ENCODE results near the gene GCK.

Gene GCK

DNA sequence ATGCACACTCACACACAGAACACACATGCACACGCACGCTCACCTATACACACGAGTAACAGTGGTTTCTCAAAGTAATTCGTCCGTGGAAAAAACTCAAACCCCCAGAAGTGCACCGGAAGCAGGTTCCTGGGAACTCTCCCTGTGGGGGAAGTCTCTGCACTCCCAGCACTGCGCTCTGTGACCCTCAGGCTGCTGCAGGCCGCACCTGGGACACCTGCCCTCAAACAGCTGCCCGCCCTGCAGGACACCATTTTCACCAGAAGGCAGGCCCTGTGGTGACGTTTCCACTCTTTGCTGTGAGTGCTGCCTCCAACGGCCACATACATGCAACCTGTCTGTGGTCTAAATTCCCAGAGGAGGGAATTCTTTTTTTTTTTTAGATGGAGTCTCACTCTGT is 32.8 kb upstream of the GCK start:
- DNase-seq = no peak

DNA sequence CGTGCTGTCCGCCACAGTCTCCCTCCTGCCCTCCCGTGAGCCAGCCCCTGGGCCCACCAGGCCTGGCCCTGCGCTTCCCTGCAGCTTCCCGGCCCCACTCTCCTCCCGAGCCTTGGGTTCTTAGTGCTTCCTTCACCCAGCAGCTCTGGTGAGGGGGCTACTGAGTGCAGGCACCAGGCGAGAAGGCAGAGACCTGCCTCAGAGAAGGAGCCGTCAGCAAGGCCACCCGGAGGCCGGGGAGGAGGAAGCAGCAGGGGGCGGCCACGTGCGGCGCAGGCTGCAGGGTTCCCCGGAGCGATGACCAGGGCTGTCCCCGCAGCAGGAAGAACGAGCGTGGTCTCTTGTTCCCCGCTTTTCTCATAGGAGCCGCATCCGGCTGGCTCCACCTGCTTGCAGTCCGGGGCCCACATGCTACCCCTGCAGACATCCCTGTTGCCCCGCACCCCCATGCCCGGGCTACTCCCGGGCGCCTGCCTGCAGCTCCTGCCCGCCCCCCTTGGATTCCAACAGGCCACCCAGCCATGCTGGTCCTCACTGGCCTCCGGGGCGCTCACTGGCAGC is 32.1 kb upstream of the GCK start:
- DNase-seq = no peak

DNA sequence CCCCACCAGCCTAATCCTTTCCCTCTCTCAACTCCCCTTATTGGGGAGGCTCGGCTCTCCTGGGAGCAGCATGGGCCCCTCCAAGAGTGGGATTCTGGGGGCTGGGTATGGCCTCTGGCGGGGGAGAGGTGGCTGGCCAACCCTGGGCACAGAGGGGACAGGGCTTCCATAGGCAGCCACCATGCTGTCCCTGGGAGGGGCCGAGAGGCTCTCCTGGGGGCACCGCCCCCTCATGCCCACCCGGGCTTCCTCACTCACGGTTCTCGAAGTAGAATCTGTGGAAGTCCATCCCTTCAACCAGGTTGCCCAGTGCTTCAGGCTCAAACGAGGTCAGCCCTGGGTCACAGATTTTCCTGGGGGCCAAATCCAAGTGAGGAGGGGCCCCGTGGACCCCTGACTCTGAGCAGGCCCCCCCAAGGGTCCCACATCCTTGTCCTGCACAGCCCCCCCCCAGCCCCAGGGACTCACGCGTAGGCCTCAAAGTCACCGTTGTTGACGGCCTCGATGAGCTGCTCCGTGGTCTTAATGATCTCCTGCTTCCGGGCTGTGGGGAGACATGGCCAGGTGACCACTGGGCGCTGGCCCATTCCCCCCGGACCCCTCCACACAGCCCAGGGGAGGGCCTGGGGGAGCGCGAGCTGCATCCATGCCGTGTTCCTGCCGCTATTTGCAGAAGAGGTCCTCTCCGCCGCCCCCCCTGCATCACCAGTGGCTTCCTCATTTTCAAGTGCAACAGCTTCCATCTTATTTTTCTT is 31.3 kb upstream of the GCK start:
- no peak for DNase-seq

DNA sequence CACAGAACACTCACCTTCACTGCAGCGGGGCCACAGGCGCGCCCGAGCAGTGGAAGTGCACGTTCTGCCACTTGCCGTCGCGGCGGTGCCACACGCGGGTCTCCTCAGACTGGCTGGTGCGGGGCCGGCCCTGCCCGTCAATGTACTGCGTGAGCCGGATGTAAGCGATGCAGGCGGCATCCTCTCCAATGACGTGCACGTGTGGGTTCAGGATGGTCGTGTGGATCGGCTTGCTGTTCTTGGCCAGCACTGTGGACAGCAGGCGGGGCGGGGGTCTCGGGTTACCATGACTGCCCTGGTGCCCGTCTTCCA is 30.8 kb upstream of the GCK start:
- no peak for DNase-seq

DNA sequence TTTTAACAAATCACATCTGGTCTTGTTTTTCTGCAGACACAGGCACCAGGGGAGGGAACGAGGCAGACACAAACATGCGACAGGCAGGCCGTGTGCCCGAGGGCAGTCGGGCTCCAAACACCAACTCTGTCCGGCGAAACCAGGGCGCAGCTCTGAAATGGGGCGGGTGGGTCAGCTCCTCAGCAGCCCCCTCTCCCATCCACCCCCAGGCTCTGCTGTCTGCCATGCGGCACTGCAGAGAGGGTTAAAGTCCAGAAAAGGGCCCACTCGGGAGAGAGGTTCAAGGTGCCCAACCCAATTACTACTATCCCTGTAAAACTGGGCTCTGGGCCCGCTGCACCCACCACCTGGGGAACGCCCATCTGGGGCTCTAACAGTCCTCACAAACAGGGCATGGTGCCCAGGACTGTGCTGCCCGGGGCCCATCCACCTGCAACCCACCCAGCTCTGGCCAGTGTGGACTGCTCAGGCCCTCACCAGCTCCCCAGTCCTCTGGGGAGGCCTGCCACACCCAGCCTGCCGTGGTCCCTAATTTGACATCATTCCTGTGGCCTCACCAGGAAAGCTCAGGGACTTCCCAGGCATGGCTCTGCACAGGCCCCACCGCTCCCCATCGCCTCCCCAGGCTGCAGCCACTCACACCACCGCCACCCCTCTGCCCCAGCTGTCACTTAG is 30.3 kb upstream of the GCK start:
- DNase-seq = no peak

DNA sequence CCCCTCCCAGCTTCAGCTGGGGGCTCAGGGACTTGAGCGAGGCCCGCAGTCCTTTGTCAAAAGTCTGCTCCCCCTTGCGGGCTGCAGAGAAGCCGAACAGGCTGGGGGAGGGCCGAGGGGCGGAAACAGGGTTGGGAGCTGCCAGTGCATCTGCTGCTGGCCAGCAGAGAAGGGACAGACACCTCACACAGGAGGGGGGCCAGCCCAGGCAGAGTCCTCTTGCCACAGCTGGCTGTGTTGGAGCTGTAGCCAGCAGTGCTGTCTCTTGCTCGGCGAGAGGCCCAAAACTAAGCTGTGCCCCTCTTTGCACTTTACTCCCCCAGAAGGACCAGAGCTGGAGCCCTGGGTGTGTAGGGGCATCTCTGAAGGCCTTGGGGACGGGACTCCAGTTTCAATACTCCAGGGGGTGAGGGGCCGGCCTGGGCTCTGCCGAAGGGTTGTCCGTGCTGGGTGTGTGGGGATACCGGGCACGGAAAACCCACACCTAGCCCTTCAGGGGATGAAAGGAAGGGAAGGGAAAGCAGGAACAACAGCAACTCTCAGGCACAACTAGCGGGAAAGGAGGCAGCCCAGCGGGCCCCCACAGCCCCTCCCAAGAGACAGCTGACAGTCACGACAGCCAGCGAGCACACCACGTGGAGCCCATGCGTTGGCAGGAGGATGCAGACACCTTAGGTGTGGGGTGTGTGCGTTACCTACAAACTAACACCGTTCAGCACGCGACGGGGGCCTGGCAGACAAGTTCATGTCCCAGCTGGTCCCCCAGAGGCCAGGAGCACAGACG is 29.4 kb upstream of the GCK start:
- no peak for DNase-seq

DNA sequence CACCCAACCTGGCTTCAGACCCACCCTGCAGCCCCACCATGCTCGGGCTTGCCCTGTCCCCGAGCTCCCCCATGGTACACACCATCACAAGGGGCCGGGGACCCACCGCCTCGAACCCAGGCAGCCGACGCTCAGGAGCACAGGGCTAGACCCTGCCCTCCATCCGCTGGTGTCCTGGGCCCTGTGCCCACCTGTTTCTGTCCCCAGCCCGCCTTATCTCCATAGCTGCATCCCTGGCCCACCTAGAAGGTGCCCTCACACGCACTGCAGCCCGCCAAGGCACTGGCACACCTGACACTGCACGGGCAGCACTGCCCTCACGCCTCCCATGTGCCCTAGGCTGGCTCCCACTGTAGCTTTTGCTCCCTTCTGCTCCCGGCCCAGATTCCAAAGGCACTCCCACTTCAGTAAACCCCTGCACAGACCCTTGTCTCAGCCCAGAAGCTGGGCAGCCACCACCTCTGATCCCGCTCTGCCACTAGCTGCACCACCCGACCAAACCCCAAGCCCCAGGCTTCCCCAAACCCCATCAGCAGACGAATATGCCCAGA is 28.7 kb upstream of the GCK start:
- DNase-seq = no peak

DNA sequence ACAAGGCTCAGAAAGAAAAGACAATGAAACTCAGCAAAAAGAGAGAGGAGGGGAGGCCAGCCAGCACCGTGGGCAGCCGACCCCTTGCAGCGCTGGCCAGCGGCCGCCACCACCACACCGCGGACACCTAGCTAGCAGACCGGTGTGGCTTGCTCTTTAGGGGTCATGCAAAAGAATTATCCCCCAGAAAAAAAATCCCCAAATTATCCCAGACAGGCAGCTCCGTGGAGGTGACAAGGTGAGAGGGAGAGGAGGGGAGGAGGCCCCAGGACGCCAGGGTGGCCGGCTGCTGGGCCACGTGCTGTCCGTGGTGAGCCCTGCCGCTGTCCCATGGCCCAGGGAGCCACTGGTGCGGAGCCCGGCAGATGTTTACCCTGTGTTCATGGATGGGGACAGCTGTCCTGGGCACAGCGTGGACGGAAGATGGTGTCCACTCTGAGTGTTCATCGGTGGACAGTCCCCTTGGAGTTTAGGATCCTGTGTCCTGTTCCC is 28.0 kb upstream of the GCK start:
- DNase-seq = no peak

DNA sequence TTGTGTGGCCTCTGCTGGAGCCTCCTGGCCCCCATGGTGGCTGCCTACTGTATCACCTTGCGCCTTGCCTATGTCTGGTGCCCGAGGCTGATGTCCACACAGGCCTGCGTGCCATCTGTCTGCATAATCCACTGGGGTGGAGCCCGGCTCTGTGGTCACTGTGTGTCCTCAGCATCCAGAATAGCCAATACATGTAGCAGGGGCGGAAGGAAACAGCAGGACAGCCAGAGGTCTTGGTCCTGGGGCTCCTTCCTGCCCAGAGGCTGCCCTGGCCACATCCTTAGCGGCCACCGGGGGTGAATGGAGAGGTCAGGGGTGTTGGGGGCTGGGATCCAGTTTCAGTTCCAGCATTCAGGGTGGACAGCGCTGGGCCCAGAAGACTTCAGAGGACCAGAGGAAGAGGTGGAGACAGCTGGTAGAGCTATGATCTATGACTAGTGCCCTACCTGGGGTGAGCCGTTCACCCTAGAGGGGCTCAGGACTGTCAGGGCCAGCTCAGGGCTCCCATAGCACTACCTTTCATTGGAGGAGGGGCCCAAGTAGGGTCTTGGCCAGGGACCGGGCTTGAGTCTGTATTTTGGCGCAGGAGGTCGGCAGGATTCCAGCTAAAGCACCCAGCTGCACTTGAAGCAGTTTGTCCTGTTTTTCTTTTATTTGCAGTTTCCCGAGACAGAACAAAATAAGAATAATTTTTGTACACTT is 27.4 kb upstream of the GCK start:
- DNase-seq = no peak

DNA sequence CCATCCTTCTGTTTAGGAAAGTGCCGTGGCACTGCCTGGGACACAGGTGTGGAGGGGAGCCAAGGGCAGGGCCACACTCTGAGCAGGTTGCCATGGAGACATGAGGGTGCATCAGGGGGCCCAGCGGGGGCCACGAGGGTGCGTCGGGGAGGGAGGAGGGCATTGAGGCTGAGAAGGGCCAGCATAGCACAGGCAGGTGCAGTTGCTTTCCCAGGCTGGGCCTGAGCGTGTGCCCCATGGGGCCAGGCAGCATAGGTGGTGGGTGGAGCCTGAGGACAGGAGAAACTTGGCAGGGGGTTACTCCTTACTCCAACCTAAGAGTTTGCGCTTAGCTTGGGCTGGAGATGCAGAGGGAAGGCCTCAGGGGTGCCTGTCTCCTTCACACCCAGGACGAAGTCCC is 26.8 kb upstream of the GCK start:
- DNase-seq = no peak

DNA sequence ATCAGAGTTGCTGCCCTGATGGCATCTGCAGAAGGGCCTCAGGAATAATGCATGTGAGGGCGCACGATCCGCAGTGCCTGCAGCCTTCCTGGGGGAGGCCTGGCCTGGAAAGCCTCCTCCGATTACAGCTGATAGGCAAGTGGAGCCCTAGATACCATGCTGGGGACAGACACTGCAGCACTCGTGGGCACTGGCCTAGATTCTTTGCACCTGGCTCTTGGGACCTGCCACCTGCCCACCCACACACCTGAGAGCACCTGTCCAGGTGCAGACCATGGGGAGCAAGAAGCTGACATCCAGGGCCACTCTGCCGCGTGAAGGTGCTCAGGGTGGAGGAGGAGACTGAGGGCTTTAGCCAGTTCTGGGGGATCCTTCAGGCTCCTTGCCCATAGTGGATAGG is 26.3 kb upstream of the GCK start:
- no peak for DNase-seq

DNA sequence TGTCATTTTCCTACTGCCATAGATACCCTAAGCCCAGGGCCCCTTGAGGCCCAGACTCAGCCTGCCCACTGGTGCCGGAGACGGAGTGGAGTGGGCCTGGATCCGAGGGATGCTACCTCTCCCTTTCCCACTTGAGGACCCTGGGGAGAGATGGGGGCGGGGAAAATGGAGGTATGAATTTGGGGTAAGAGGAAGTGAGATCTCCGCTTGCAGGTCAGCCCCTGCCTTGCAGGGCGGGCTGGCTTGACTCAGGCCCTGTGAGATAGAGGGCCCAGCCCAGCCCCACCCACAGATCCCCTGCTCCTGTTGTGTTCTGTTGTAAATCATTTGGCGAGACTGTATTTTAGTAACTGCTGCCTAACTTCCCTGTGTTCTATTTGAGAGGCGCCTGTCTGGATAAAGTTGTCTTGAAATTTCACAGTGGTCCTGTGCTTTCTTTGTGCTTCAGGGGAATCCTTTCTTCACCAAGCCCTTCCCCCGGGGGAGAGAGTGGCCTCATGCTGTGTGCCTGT is 24.7 kb upstream of the GCK start:
- DNase-seq = no peak

DNA sequence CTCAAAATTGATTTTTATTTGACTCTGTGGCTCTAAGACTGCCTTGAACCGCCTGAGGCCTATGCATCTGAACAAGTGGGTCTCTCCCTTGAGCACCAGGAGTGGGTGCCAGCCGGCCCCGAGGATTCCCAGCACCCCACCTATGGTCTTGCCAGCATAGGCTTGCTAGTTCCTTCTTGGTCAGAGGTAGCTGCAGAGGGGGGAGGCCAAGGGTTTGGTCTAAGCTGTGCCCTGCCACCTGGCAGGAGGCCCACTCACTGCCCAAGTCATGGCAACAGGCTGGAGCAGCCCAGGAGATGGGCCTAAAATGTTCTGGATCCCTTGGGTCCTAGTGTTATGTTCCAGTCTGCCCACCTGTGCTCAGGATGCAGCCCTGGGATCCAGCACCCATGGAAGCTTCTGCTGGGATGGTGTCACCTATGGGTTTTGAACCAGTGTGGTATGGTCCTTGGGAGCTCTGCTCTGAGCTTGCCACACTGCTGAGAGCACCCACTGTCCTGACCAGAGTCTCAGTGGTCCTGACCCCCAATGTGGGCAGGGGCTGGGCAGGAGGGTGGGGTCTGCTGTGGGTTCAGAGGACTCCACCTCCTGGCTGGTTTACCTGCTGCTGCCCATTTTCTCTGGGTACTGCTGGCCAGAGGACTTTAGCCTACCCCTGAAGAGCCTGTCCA is 24.1 kb upstream of the GCK start:
- no peak for DNase-seq

DNA sequence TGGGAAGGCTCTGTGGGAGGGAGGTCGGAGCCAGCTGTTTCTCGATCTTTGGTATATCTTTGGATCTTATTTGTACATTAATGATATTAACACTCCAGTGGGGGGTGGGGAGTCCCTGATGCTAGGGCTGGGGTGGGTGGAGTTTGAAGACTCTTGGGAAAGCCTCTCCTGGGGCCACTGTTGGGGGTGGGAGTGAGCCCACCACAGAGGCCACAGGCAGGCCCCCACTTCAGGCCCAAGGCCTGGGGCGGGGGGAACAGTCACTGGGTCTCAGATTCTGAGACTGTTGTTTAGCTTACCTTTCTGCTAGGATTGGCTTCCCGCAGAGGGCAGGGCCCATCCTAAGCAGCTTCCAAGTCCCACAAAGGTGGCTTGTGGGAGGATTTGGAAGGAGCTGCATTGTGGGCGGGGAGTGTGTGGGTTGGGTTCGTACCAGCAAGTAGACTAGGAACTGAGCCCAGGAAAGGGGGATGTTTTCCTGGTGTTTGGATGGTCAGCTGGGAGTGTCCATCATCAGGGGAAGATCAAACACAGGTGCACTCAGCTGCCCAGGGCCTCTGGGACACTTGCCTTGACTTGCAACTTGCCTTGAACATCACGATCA is 23.4 kb upstream of the GCK start:
- no peak for DNase-seq

DNA sequence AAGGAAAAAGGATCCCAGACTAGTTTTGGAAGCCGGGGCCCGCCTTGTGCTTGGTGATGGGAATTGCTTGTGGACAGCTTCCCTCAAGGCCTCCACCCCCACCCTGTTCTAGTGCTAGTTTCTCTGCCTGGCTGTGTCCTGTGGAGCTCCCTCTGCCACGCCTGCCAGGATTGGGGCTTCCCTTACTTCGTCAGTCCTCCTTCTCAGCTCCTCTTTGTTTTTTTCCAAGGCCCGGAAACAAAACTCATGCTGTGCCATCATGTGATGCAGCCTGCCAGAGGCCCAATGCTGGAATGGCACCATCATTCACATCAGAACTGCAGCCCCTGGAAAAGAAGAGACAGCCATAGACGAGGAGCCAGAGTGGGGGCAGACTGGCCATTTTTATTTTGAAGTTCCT is 22.8 kb upstream of the GCK start:
- no peak for DNase-seq

DNA sequence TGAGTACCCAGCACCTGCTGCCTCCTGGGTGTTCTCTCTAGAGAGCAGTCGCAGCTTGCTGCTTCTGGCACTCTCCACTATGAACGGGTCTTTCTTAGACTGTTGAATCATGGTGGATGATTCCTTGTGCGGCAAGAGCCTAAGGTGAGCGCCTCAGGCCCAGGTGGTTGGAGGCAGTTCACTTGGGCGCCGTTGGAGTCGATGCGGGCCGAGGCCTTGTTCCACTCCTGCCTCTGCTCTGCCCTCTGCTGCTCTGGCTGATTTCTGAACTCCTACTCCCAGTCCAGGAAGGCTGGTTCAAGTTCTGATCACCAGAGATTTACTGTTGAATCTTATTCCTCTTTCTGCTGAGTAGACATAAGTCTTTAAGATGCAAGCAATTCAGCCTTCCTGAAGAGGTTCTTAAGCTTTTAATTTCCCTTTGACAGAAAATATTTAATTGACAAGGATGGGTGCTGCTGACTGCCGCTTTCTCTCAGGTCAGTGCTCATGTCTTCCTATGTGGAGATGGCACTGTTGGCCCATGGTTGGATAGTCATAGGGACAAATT is 22.0 kb upstream of the GCK start:
- no peak for DNase-seq

DNA sequence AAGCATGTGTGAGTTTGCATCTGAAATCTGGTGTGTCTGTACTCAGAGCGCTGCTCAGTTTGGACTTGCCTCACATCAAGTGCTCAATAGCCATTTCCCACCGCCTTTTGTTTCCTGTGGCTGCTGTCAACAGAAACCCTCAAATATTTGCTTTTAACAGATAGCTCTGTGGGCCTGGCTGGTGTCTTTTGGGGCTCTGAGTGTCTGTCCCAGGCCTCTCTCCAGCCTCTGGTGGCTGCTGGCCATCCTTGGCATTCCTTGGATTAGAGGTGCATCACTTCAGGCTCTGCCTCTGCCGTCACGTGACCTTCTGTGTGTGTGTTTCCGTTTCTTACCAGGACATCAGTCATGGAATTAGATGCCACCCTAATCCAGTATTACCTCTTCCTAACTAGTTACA is 20.9 kb upstream of the GCK start:
- no peak for DNase-seq

DNA sequence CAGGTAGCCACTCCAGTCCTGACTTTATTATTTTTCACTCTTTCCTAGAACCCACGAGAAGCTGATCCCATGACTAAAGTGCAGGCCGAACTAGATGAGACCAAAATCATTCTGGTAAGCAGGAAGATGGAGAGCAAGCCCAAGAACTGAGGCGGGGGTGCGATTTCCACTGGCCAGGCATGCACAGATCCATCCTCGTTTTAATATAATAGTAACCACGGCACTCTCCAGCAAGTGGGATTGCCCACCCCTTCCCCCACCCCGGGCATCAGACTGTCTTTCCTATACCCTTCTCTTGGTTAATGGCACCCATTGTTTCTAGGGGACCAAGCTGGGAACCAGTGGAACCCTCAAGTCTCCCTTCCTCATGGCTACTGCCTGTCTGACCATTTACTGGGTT is 18.8 kb upstream of the GCK start:
- no peak for DNase-seq

DNA sequence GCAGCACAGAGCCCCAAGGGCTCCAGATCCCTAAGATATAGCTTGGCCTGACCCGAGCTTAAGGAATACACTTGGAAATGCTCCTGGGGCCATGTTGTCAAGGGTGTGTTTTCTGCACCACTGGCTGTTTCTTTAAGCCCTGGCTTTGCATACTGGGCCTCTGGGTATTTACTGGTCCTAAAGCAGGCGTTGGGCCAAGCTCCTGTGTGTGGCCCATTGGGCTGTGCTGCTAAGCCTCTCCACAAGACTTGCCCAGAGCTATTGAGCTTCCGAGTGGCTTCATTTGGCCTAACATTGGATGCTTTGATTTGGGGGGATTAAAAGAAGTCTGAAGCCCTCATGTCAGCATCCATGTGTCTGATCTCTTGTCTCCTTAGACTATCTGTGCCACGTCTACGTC is 16.8 kb upstream of the GCK start:
- DNase-seq = no peak

DNA sequence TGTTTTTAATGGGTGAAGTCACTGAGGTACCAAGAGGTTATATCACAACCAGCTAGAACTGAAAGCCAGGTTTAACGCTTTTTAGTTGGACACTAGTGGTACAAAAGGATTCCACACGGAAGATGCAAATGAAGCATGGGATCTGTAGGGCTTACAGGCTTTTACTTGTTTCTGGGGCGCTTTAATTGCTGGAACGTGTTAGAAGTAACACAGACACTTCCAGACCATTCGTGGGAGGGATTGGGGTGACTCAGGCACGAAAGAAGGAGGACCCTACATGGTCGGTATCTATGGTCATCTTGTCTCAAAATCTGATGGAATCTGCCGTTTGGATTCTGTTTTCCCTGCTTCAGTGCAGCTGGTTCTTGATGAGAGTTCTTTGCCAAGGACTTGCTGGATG is 12.6 kb upstream of the GCK start:
- no peak for DNase-seq

Measured in activated CD4-positive, alpha-beta T cell treated with anti-CD3 and anti-CD28 coated beads, Interleukin-2, amount 50 U/mL, for 1 hour (primary cell).